SH-SY5Y (cell line): ENCODE data around the gene SCTR.

Experiments used
- GATA2 ChIP-seq: IDR thresholded peaks from 2 replicates; pipeline ENCODE4 v1.6.1; 2011; ENCODE audit warnings: mild to moderate bottlenecking, low read depth, low read length
- GATA3 ChIP-seq: IDR thresholded peaks from 2 replicates; pipeline ENCODE4 v1.6.1; 2011; ENCODE audit warnings: low read depth, mild to moderate bottlenecking, low read length, moderate library complexity

DNA sequence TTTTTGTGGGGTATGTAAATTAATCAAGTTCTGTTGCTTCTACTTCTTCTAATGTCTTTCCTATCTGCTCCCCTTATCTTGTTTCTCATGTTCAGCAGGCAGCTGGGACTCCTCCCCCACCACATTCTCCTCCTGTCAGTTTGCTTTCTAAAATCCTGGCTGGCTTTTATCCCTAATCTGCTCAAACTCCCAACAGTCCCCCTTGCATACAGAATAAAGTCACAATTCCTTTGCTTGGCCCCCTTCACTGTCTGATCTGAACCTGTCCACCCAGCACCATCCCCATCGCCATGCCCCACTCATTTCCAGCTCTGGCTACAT lies 22.1 kb upstream of the SCTR start:
- TF ChIP-seq GATA3 (no peak), GATA2 (no peak)
